ENCODE data around the gene GPR162. TPM values are rescaled to one million over a fixed set of nuclear protein-coding genes. Genes with fewer than 3 reads are reported as not detected.

The GPR162 gene
- total RNA-seq, 2 donors from 2014 or later = not detected

DNA sequence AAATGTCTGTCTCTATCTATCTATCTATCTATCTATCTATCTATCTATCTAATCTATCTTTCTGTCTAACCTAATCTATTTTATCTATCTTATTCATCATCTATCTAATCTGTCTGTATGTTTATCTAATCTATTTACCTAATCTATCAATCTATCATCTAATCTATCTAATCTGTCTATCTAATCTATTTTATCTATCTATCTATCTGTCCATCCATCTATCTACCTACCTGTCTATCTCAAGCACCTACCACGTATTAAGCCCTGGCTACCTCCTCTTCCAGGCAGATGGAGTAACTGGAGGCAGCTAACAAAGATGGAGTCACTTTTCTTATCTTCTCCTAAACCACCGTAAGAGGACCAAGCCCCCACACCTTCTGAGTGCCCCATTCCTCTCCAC lies 26.5 kb upstream of the GPR162 start:
- Mint-ChIP-seq H3K9me3 (no peaks in the 10 kb centered on the region), H3K4me3 (no peak overlapping the region), H3K4me1 (ENCODE audit: low read depth in 2 of 2) (peaks cover 9 to 17% of the 10 kb centered on the region in 2 donors), H3K36me3 (no peaks in the 10 kb centered on the region), H3K27ac (peak overlapping the region in 1 of 2 donors; percentile 58), H3K27me3 (peaks cover 32 to 44% of the 10 kb centered on the region in 2 donors)
- DNase-seq (ENCODE audit: low spot score) (no peak), ATAC-seq (no peak)

DNA sequence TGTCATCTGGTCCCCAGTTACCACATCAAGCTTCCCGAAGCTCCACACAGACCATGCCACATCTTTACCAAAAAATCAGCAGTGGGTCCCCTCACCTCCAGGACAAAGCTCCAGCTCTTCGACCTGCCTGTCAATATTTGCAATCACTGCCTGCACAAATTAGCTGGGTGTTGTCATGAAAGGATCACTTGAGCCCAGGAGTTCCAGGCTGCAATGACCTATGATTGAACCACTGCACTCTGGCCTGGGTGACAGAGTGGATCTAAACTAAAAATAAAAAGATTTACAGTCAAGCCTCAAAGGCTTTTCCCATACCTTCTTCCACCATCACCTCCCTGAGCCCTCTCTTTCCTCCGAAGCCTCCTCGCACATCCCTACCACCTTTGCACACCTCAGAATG lies 25.0 kb upstream of the GPR162 start:
- no peaks in the 10 kb centered on the region for H3K36me3 Mint-ChIP-seq
- peak overlapping the region in 1 of 2 donors; percentile 24 for H3K27ac Mint-ChIP-seq
- H3K9me3 Mint-ChIP-seq = no peaks in the 10 kb centered on the region
- H3K27me3 Mint-ChIP-seq = peaks cover 32 to 43% of the 10 kb centered on the region in 2 donors
- H3K4me1 Mint-ChIP-seq (ENCODE audit: low read depth in 2 of 2) = peaks cover 9 to 17% of the 10 kb centered on the region in 2 donors
- no peak overlapping the region for H3K4me3 Mint-ChIP-seq
- ATAC-seq = no peak
- DNase-seq (ENCODE audit: low spot score) = no peak

DNA sequence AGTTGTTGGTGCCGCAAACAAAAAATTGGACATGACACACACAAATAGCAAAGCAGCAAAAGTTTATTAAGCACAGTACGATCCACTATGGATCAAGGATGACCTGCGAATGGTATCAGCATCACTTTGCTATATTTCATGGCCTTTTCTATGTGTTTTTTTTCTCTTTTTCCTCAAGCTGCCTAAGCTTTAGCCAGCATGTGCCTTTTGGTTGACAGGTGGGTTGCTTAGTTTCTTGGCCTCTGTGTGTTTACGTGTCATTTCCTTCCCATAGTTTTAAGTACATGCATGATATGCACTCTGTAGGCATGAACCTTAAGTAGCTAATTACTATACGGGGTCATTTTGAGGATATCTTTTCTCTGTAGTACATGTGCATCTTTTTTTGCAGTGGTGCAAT lies 22.5 kb upstream of the GPR162 start:
- ATAC-seq = no peak
- H3K27ac Mint-ChIP-seq = no peak overlapping the region
- peaks cover 15 to 20% of the 10 kb centered on the region in 2 donors for H3K27me3 Mint-ChIP-seq
- H3K9me3 Mint-ChIP-seq = no peaks in the 10 kb centered on the region
- H3K36me3 Mint-ChIP-seq = no peaks in the 10 kb centered on the region
- no peak overlapping the region for H3K4me3 Mint-ChIP-seq
- H3K4me1 Mint-ChIP-seq (ENCODE audit: low read depth in 2 of 2) = no peaks in the 10 kb centered on the region
- no peak for DNase-seq (ENCODE audit: low spot score)

DNA sequence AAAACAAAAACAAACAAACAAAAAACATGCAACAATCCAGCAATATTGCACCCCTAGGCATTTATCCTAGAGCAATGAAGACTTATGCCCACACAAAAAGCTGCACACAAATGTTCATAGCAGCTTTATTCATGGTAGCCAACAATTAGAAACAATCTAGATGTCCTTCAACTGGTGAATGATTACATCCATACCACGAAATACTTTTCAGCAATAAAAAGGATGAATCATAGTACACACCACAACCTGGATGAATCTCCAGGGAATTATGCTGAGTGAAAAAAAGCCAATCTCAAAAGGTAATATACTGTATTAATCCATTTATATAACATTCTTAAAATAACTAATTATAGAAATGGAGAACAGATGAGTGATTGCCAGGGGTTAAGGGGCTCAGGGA lies 14.5 kb upstream of the GPR162 start:
- DNase-seq (ENCODE audit: low spot score) (no peak), ATAC-seq (no peak)
- Mint-ChIP-seq H3K4me1 (ENCODE audit: low read depth in 2 of 2) (no peaks in the 10 kb centered on the region), H3K27me3 (peaks cover 5 to 11% of the 10 kb centered on the region in 2 donors), H3K27ac (no peak overlapping the region), H3K9me3 (no peaks in the 10 kb centered on the region), H3K36me3 (no peaks in the 10 kb centered on the region), H3K4me3 (no peak overlapping the region)

DNA sequence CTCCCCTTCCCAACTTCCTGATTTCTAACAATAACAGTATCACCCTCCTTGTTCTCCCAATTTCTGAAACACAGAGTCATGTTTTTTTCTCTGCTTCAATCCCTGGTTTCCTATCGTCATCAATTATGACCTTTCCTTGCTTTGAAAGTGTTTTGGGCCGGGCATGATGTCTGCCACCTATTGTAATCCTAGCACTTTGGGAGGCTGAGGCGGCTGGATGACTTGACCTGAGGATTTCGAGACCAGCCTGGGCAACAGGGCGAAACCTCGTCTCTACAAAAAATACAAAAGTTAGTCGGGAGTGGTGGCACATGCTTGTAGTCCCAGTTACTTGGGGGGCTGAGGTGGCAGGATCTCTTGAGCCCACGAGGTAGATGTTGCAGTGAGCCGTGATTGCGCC lies 12.6 kb upstream of the GPR162 start:
- Mint-ChIP-seq H3K36me3 (no peaks in the 10 kb centered on the region), H3K27ac (no peak overlapping the region), H3K4me3 (no peak overlapping the region), H3K9me3 (no peaks in the 10 kb centered on the region), H3K4me1 (ENCODE audit: low read depth in 2 of 2) (no peaks in the 10 kb centered on the region), H3K27me3 (peaks cover 13 to 16% of the 10 kb centered on the region in 2 donors)
- ATAC-seq = no peak
- DNase-seq (ENCODE audit: low spot score) = no peak

DNA sequence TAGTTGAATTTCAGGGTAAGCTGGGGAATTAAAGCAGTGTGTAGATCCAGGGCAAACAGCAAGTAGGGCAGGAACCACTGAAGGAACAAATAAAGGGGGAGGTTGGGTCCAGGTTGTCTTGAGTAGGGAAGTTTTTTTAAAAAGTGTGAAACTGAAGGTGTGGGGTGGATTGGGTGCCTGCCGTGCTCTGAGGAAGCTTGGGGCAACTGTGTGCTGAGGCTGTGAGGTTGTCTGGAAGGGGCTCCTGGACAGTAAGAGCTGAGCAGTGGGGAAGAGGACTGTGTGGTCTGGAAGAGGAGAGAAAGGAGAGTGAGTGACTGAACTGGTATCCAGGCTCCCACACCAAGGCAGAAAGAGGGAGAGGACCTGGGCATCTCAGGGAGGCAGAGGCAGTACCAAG lies 10.9 kb upstream of the GPR162 start:
- Mint-ChIP-seq H3K36me3 (no peaks in the 10 kb centered on the region), H3K4me3 (no peak overlapping the region), H3K27me3 (peaks cover 13 to 18% of the 10 kb centered on the region in 2 donors), H3K9me3 (no peaks in the 10 kb centered on the region), H3K4me1 (ENCODE audit: low read depth in 2 of 2) (no peaks in the 10 kb centered on the region), H3K27ac (no peak overlapping the region)
- ATAC-seq (no peak), DNase-seq (ENCODE audit: low spot score) (no peak)

DNA sequence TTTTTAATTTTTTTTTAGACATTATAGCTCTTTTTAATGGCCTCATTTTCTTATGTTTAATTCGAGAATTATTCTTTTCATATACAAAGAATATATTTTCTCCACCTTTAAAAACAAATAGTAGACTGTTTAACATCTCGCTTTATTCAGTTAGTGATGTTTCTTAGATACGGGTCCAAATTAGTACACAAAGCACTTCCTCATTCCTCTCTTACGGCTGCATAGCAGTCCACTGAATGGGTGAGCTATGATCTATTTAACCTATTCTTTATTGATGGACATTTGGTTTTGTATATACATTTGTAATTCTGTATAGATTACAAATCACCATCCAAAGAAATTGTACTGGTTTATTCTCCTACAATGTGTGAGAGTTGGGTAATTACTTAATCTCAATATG lies 8.3 kb upstream of the GPR162 start:
- H3K9me3 Mint-ChIP-seq = no peaks in the 10 kb centered on the region
- H3K27me3 Mint-ChIP-seq = peaks cover 18 to 19% of the 10 kb centered on the region in 2 donors
- H3K36me3 Mint-ChIP-seq = no peaks in the 10 kb centered on the region
- no peak for DNase-seq (ENCODE audit: low spot score)
- no peak overlapping the region for H3K4me3 Mint-ChIP-seq
- ATAC-seq = no peak
- H3K4me1 Mint-ChIP-seq (ENCODE audit: low read depth in 2 of 2) = no peaks in the 10 kb centered on the region
- H3K27ac Mint-ChIP-seq = no peak overlapping the region

DNA sequence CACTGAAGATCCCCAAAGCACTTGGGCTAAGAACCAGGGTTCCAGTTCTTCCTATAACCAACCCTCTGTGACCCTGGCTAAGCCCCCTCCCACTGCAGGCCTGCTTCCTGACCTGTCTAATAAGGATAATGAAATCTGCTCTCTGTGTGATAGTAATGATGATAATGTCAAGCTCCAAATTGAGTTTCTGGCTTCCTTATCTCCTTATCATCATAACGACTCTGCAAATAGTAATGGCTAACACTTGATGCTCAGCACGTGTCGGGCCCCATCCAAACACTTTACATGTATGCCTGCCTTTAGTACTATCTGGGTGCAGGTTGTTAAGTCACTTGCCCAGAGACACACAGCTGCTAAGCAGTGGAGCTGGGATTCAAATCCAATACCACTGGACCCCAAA lies 5.0 kb upstream of the GPR162 start:
- H3K4me3 Mint-ChIP-seq = no peak overlapping the region
- H3K9me3 Mint-ChIP-seq = no peaks in the 10 kb centered on the region
- peaks cover 0 to 3% of the 10 kb centered on the region in 2 donors for H3K4me1 Mint-ChIP-seq (ENCODE audit: low read depth in 2 of 2)
- no peak for ATAC-seq
- no peak overlapping the region for H3K27ac Mint-ChIP-seq
- H3K36me3 Mint-ChIP-seq = no peaks in the 10 kb centered on the region
- H3K27me3 Mint-ChIP-seq = peaks cover 17 to 22% of the 10 kb centered on the region in 2 donors
- DNase-seq (ENCODE audit: low spot score) = no peak

DNA sequence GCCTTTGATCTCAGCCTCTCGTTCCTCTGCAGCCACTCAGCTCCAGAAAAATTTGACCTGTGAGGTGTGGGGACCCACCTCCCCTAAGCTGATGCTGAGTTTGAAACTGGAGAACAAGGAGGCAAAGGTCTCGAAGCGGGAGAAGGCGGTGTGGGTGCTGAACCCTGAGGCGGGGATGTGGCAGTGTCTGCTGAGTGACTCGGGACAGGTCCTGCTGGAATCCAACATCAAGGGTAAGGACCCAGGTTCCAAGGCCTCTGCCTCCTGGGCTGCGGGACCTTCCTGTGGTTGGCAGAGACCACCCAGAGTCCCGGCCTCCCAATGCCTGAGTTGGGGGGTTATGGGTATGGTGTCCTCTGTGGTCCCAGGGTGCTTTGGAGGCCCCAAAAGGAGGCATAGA lies 4.5 kb upstream of the GPR162 start:
- Mint-ChIP-seq H3K36me3 (no peaks in the 10 kb centered on the region), H3K4me1 (ENCODE audit: low read depth in 2 of 2) (peaks cover 0 to 6% of the 10 kb centered on the region in 2 donors), H3K27me3 (peaks cover 20 to 23% of the 10 kb centered on the region in 2 donors), H3K27ac (no peak overlapping the region), H3K9me3 (no peaks in the 10 kb centered on the region), H3K4me3 (no peak overlapping the region)
- ATAC-seq (no peak), DNase-seq (ENCODE audit: low spot score) (no peak)

DNA sequence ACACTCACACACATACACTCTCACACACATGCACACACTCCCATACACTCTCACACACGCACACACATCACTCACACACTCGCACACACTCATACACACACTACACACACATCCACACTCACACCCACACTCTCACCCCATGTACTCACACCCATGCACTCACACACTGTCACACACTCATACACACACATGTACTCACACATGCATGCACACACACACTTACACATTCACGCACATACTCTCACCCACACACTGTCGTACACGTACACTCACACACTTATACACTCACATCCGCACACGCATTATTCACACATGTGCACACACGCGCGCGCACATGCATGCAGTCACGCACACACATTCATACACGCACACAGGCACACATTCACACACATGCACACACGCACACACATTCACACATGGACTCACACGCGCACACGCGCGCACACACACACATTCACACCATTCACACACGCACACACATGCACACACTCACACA lies 3.9 kb upstream of the GPR162 start:
- H3K9me3 Mint-ChIP-seq = no peaks in the 10 kb centered on the region
- H3K4me1 Mint-ChIP-seq (ENCODE audit: low read depth in 2 of 2) = peaks cover 0 to 7% of the 10 kb centered on the region in 2 donors
- H3K4me3 Mint-ChIP-seq = no peak overlapping the region
- H3K27ac Mint-ChIP-seq = no peak overlapping the region
- no peaks in the 10 kb centered on the region for H3K36me3 Mint-ChIP-seq
- DNase-seq (ENCODE audit: low spot score) (no peak), ATAC-seq (no peak)
- H3K27me3 Mint-ChIP-seq = peaks cover 22 to 30% of the 10 kb centered on the region in 2 donors

DNA sequence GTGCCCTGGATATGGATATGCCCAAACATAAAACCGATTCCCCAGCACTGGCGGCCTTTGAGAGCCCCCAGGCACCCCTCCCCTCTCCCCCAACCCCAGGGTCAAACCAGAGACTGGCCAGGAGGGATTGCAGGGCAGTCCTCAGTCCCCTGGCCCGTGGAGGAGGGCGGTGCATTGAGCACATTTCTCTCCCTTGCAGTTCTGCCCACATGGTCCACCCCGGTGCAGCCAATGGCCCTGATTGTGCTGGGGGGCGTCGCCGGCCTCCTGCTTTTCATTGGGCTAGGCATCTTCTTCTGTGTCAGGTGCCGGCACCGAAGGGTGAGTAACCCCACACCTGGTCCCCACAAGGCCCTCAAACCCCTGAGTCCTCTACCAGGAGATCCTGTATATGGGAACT lies 3.4 kb upstream of the GPR162 start:
- Mint-ChIP-seq H3K9me3 (no peaks in the 10 kb centered on the region), H3K4me3 (no peak overlapping the region)
- DNase-seq (ENCODE audit: low spot score) = no peak

DNA sequence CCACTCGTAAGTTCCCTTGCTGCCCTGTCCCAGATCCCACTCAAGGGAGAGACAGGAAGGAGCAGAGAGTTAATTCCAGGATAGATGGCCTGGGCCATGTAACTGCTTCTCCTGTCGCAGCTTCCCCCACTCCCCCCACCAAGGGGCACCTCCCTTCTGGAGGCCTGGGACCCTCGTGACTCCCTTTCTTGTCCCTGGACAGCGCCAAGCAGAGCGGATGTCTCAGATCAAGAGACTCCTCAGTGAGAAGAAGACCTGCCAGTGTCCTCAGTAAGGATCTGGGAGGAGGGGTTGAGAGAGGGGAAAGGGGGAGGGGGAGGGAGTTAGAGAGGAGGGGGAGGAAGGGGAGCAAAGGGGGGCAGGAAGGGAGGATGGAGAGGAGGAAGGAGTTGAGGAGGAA lies 3.0 kb upstream of the GPR162 start:
- peaks cover 29 to 30% of the 10 kb centered on the region in 2 donors for H3K27me3 Mint-ChIP-seq
- H3K27ac Mint-ChIP-seq = no peak overlapping the region
- H3K36me3 Mint-ChIP-seq = no peaks in the 10 kb centered on the region
- DNase-seq (ENCODE audit: low spot score) (no peak), ATAC-seq (no peak)
- no peaks in the 10 kb centered on the region for H3K9me3 Mint-ChIP-seq
- H3K4me1 Mint-ChIP-seq (ENCODE audit: low read depth in 2 of 2) = peaks cover 0 to 11% of the 10 kb centered on the region in 2 donors
- H3K4me3 Mint-ChIP-seq = no peak overlapping the region

More for the DNA sequence above, 3.4 kb upstream of the GPR162 start:
- H3K27me3 Mint-ChIP-seq = peaks cover 27 to 33% of the 10 kb centered on the region in 2 donors
- no peaks in the 10 kb centered on the region for H3K36me3 Mint-ChIP-seq
- H3K4me1 Mint-ChIP-seq (ENCODE audit: low read depth in 2 of 2) = peaks cover 0 to 11% of the 10 kb centered on the region in 2 donors
- H3K27ac Mint-ChIP-seq = no peak overlapping the region
- no peak for ATAC-seq

DNA sequence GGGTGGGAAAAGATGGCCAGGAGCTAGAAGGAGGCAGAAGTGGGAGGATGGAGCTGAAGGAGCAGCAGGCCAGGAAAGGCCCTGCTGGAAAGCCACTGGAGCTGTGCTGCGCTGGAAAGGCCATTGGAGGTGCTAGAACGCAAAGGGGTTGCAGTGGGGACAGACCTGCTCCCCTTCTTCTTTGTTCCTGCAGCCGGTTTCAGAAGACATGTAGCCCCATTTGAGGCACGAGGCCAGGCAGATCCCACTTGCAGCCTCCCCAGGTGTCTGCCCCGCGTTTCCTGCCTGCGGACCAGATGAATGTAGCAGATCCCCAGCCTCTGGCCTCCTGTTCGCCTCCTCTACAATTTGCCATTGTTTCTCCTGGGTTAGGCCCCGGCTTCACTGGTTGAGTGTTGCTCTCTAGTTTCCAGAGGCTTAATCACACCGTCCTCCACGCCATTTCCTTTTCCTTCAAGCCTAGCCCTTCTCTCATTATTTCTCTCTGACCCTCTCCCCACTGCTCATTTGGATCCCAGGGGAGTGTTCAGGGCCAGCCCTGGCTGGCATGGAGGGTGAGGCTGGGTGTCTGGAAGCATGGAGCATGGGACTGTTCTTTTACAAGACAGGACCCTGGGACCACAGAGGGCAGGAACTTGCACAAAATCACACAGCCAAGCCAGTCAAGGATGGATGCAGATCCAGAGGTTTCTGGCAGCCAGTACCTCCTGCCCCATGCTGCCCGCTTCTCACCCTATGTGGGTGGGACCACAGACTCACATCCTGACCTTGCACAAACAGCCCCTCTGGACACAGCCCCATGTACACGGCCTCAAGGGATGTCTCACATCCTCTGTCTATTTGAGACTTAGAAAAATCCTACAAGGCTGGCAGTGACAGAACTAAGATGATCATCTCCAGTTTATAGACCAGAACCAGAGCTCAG lies 2.3 kb upstream of the GPR162 start:
- peaks cover 0 to 11% of the 10 kb centered on the region in 2 donors for H3K4me1 Mint-ChIP-seq (ENCODE audit: low read depth in 2 of 2)
- no peaks in the 10 kb centered on the region for H3K9me3 Mint-ChIP-seq
- H3K4me3 Mint-ChIP-seq = no peak overlapping the region
- H3K27me3 Mint-ChIP-seq = peaks cover 27 to 29% of the 10 kb centered on the region in 2 donors
- ATAC-seq = no peak
- DNase-seq (ENCODE audit: low spot score) = no peak
- no peaks in the 10 kb centered on the region for H3K36me3 Mint-ChIP-seq
- no peak overlapping the region for H3K27ac Mint-ChIP-seq

DNA sequence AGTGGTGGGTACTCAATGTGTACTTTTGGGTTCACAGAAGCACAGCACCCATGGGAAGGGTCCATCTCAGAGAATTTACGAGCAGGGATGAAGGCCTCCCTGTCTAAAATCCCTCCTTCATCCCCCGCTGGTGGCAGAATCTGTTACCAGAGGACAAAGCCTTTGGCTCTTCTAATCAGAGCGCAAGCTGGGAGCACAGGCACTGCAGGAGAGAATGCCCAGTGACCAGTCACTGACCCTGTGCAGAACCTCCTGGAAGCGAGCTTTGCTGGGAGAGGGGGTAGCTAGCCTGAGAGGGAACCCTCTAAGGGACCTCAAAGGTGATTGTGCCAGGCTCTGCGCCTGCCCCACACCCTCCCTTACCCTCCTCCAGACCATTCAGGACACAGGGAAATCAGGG lies 1.5 kb upstream of the GPR162 start:
- H3K27ac Mint-ChIP-seq = no peak overlapping the region
- no peaks in the 10 kb centered on the region for H3K9me3 Mint-ChIP-seq
- H3K4me1 Mint-ChIP-seq (ENCODE audit: low read depth in 2 of 2) = peaks cover under 1 to 11% of the 10 kb centered on the region in 2 donors
- DNase-seq (ENCODE audit: low spot score) (no peak), ATAC-seq (no peak)
- H3K36me3 Mint-ChIP-seq = no peaks in the 10 kb centered on the region
- H3K27me3 Mint-ChIP-seq = peaks cover 31 to 37% of the 10 kb centered on the region in 2 donors
- H3K4me3 Mint-ChIP-seq = no peak overlapping the region

Data from natural killer cell treated with Interleukin-12 subunit alpha and Interleukin-12 subunit beta and Interleukin-15 and Interleukin-18, amount 100 ng/mL, for 72 hours (primary cell).